Prostate gland (tissue), 2 donors: Measurements from ENCODE around the gene WDFY4. TPM values are rescaled to one million over a fixed set of nuclear protein-coding genes. Genes with fewer than 3 reads are reported as not detected.

Experiments used
- DNase-seq: peaks from one replicate; pipeline ENCODE4 v3.0.0-alpha.2; 2019; ENCODE audit warnings: low spot score
- H3K27ac ChIP-seq, 2 donors: fragments of 200-600 bp; sonication (generic); 2 replicates each; pipeline ENCODE4 v1.5.1; 2017 to 2019
- H3K27me3 ChIP-seq: fragments of 200-600 bp; sonication (generic); replicated peaks from 2 replicates; pipeline ENCODE4 v1.5.1; 2019; ENCODE audit not compliant: insufficient read depth
- H3K36me3 ChIP-seq, 2 donors: fragments of 200-600 bp; sonication (generic); 1 replicate in 1 of 2; 2 replicates in 1 of 2; pipeline versions ENCODE4 v1.5.1 to v1.8.1; 2017 to 2019
- H3K4me1 ChIP-seq: fragments of 200-600 bp; sonication (generic); replicated peaks from 2 replicates; pipeline ENCODE4 v1.5.1; 2019
- H3K4me3 ChIP-seq, 2 donors: fragments of 200-600 bp; sonication (generic); 2 replicates each; pipeline ENCODE4 v1.5.1; 2017 to 2019
- H3K9me3 ChIP-seq: fragments of 200-600 bp; sonication (generic); 2 replicates; pipeline ENCODE4 v1.5.1; 2017
- CTCF ChIP-seq, 4 experiments: fragments of 200-600 bp in 2 of 4; fragments of 450-650 bp in 2 of 4; sonication (generic) in 2 of 4; IDR thresholded peaks; 1 replicate in 3 of 4; 2 replicates in 1 of 4; pipeline ENCODE4 v1.5.1; 2016 to 2019; ENCODE audit warnings: antibody characterized with exemption in 4 of 4, mild to moderate bottlenecking in 2 of 4, moderate library complexity in 2 of 4
- POLR2A ChIP-seq: fragments of 450-650 bp; IDR thresholded peaks from one replicate; pipeline ENCODE4 v1.6.1; 2016; ENCODE audit warnings: antibody characterized with exemption, mild to moderate bottlenecking
- POLR2AphosphoS5 ChIP-seq: sonication (generic); formaldehyde crosslinking; IDR thresholded peaks from one replicate; pipeline ENCODE4 v1.6.1; 2017; ENCODE audit warnings: antibody characterized with exemption
- WGBS: methylation state at CpG from one replicate; pipeline ENCODE4 v1.1.5; 2018; 5-methylcytosine and 5-hydroxymethylcytosine counted together
- intact Hi-C: fragments of 100-400 bp; cut with DNase I; formaldehyde crosslinking; loops from one replicate; pipeline ENCODE4 v1.14.2; 2022
- total RNA-seq, 2 donors: library from RNA; depleted of rRNA; stranded (reverse); fragments of >200 nt; gene quantifications; one replicate each; pipeline ENCODE4 v1.1.0, GENCODE V29; 2016

The WDFY4 gene
- total RNA-seq, 2 donors from 2014 or later, result 0.59 to 5.7 TPM

- H3K4me1 ChIP-seq, result no peaks in the 10 kb centered on the region
- DNase-seq, result no peak
- H3K27ac ChIP-seq, result no peak overlapping the region
- H3K27me3 ChIP-seq, result no peaks in the 10 kb centered on the region
- H3K9me3 ChIP-seq, result no peaks in the 10 kb centered on the region
- H3K36me3 ChIP-seq, result no peaks in the 10 kb centered on the region
- TF ChIP-seq POLR2A, result no peak
- TF ChIP-seq POLR2AphosphoS5, result no peak
- TF ChIP-seq CTCF (IDR thresholded peaks at IDR 0.05), result no peak
- no peak overlapping the region for H3K4me3 ChIP-seq
- intact Hi-C loops, result no loop called here
These were observed 250.9 kb downstream of the WDFY4 start for GRCh38 chr10:48935577-48935976.

- intact Hi-C loops, result no loop called here
- no peaks in the 10 kb centered on the region for H3K27me3 ChIP-seq
- 100% methylated on average over 3 of the region's 3 CpGs for WGBS
- no peaks in the 10 kb centered on the region for H3K36me3 ChIP-seq
- TF ChIP-seq POLR2AphosphoS5 (no peak), POLR2A (no peak), CTCF (IDR thresholded peaks at IDR 0.05) (no peak)
- H3K27ac ChIP-seq, result no peak overlapping the region
- no peak overlapping the region for H3K4me3 ChIP-seq
- no peaks in the 10 kb centered on the region for H3K4me1 ChIP-seq
- DNase-seq, result no peak
- H3K9me3 ChIP-seq, result no peaks in the 10 kb centered on the region
These were observed 253.1 kb downstream of the WDFY4 start for GRCh38 chr10:48937796-48938195.

GRCh38 chr10:48938281-48938680, 253.6 kb downstream of the WDFY4 start:
- no peak for DNase-seq
- no peak overlapping the region for H3K4me3 ChIP-seq
- H3K9me3 ChIP-seq, result no peaks in the 10 kb centered on the region
- intact Hi-C loops, result no loop called here
- 91% methylated on average over 2 of the region's 2 CpGs for WGBS
- H3K27ac ChIP-seq, result no peak overlapping the region
- H3K36me3 ChIP-seq, result no peaks in the 10 kb centered on the region
- TF ChIP-seq POLR2AphosphoS5 (no peak), CTCF (IDR thresholded peaks at IDR 0.05) (no peak), POLR2A (no peak)
- H3K4me1 ChIP-seq, result no peaks in the 10 kb centered on the region
- H3K27me3 ChIP-seq, result no peaks in the 10 kb centered on the region

GRCh38 chr10:48938990-48939536, 254.4 kb downstream of the WDFY4 start:
- intact Hi-C loops, result no loop called here
- no peak overlapping the region for H3K4me3 ChIP-seq
- no peak overlapping the region for H3K27ac ChIP-seq
- no peaks in the 10 kb centered on the region for H3K27me3 ChIP-seq
- H3K4me1 ChIP-seq, result no peaks in the 10 kb centered on the region
- TF ChIP-seq POLR2A, result no peak
- no peak for TF ChIP-seq POLR2AphosphoS5
- no peak for TF ChIP-seq CTCF (IDR thresholded peaks at IDR 0.05)
- H3K9me3 ChIP-seq, result no peaks in the 10 kb centered on the region
- H3K36me3 ChIP-seq, result no peaks in the 10 kb centered on the region
- DNase-seq, result no peak
- 79% methylated on average over 6 of the region's 6 CpGs for WGBS

GRCh38 chr10:48939790-48940325, 255.2 kb downstream of the WDFY4 start, which contains the start of gene LRRC18:
TSS of gene LRRC18 (minus strand) at chr10:48939840. CDS start at chr10:48914155, 25,685 bp downstream.
- H3K4me1 ChIP-seq, result no peaks in the 10 kb centered on the region
- H3K36me3 ChIP-seq, result no peaks in the 10 kb centered on the region
- DNase-seq, result no peak
- no peak within 1 kb of the TSS for H3K27ac ChIP-seq
- TF ChIP-seq CTCF (IDR thresholded peaks at IDR 0.05) (no peak), POLR2A (no peak), POLR2AphosphoS5 (no peak)
- intact Hi-C loops, result no loop called here
- no peaks in the 10 kb centered on the region for H3K9me3 ChIP-seq
- 93% methylated on average over 2 of the region's 2 CpGs for WGBS
- no peak within 1 kb of the TSS for H3K4me3 ChIP-seq
- H3K27me3 ChIP-seq, result no peaks in the 10 kb centered on the region
